GM19324 (cell line): Measurements from ENCODE around the gene ELANE.
"Not testable (repeated sequence)": the region's sequence is repeated elsewhere in the genome, so short reads cannot be mapped to it uniquely, and the experiment has no call there.

Experiments used
- ATAC-seq: cut with Tn5 transposase; IDR thresholded peaks from one replicate; pipeline ENCODE4 v1.9.1; 2021; ENCODE audit warnings: mild to moderate bottlenecking, moderate library complexity; ENCODE audit not compliant: unreplicated experiment, low FRiP score

Gene ELANE

GRCh38 chr19:813219-814151 is 38.6 kb upstream of the ELANE start:
- no peak for ATAC-seq

GRCh38 chr19:814152-815078 is 37.7 kb upstream of the ELANE start:
- ATAC-seq, result no peak

GRCh38 chr19:815079-815774 is 36.9 kb upstream of the ELANE start:
- ATAC-seq, result no peak

- ATAC-seq, result no peak
Measured at GRCh38 chr19:815775-816499, 36.2 kb upstream of the ELANE start.

- ATAC-seq, result no peak
Measured at GRCh38 chr19:816500-816857, 35.6 kb upstream of the ELANE start.

- ATAC-seq, result not testable (repeated sequence)
Measured at GRCh38 chr19:820212-820611, 31.9 kb upstream of the ELANE start.

GRCh38 chr19:821231-821824 is 30.8 kb upstream of the ELANE start:
- no peak for ATAC-seq

GRCh38 chr19:821825-822503 is 30.1 kb upstream of the ELANE start, which contains the start of gene PLPPR3:
TSS of gene PLPPR3 (minus strand) at chr19:821955. CDS start at chr19:821559, 396 bp downstream.
- no peak for ATAC-seq

GRCh38 chr19:823565-824121 is 28.5 kb upstream of the ELANE start:
- ATAC-seq, result no peak

- ATAC-seq, result no peak
Measured at GRCh38 chr19:824885-825284, 27.2 kb upstream of the ELANE start.

- ATAC-seq, result no peak
Measured at GRCh38 chr19:825897-826644, 26.0 kb upstream of the ELANE start.

GRCh38 chr19:827314-827709 is 24.8 kb upstream of the ELANE start:
- no peak for ATAC-seq

GRCh38 chr19:827710-828321 is 24.3 kb upstream of the ELANE start, which contains the start of gene AZU1:
TSS of gene AZU1 (plus strand) at chr19:827837. CDS start at chr19:827847, 10 bp downstream.
- no peak for ATAC-seq

GRCh38 chr19:829129-829758 is 22.9 kb upstream of the ELANE start:
- no peak for ATAC-seq

- ATAC-seq, result no peak
Measured at GRCh38 chr19:831407-832369, 20.4 kb upstream of the ELANE start.

- ATAC-seq, result no peak
Measured at GRCh38 chr19:834216-834615, 17.9 kb upstream of the ELANE start.
